Left ventricle myocardium inferior (tissue), 1 donor: ENCODE measurements around the gene TCTN3. TPM values are rescaled to one million over a fixed set of nuclear protein-coding genes. Genes with fewer than 3 reads are reported as not detected.
"Not testable (repeated sequence)": the region's sequence is repeated elsewhere in the genome, so short reads cannot be mapped to it uniquely, and the experiment has no call there.

Source experiments
- DNase-seq: peaks from one replicate; pipeline ENCODE4 v3.0.0-alpha.2; 2020
- H3K27ac ChIP-seq: fragments of 200-600 bp; replicated peaks from 2 replicates; pipeline ENCODE4 v1.8.0; 2021
- H3K27me3 ChIP-seq: fragments of 200-600 bp; 2 replicates; pipeline ENCODE4 v1.8.0; 2021; ENCODE audit warnings: low read depth
- H3K36me3 ChIP-seq: fragments of 200-600 bp; 2 replicates; pipeline ENCODE4 v1.8.0; 2021
- H3K4me1 ChIP-seq: fragments of 200-600 bp; 2 replicates; pipeline ENCODE4 v1.8.0; 2021
- H3K4me3 ChIP-seq: fragments of 200-600 bp; 2 replicates; pipeline ENCODE4 v1.8.0; 2021; ENCODE audit warnings: mild to moderate bottlenecking, moderate library complexity
- H3K9me3 ChIP-seq: fragments of 200-600 bp; replicated peaks from 2 replicates; pipeline ENCODE4 v1.8.0; 2021
- CTCF ChIP-seq: fragments of 200-600 bp; IDR thresholded peaks from 2 replicates; pipeline ENCODE4 v1.8.0; 2021; ENCODE audit warnings: antibody characterized with exemption, mild to moderate bottlenecking, borderline replicate concordance
- intact Hi-C: fragments of 100-400 bp; cut with micrococcal nuclease; formaldehyde crosslinking; loops from one replicate; pipeline ENCODE4 v1.11.0; 2022
- total RNA-seq: library from RNA; stranded (reverse); fragmentation: NEBNext Ultra II Directional; extraction: Animal tissue kit (Norgen Biotek cat#: 25700); gene quantifications from one replicate; pipeline ENCODE4 v1.2.1, GENCODE V29; 2021
- donor health status: DM: no; HTN: yes; CAD: no; lungs with severe emphysema.

TCTN3 gene
- total RNA-seq, 1 donor from 2014 or later = 11.6 TPM

GRCh38 chr10:95730233-95730632 is 36.5 kb upstream of the TCTN3 start:
- DNase-seq = no peak
- intact Hi-C loops = no loop called here
- Histone ChIP-seq H3K4me3 (no peak overlapping the region), H3K4me1 (peaks cover 4% of the 10 kb centered on the region), H3K36me3 (no peaks in the 10 kb centered on the region), H3K27ac (peak overlapping the region; percentile 68), H3K27me3 (peaks cover 10% of the 10 kb centered on the region), H3K9me3 (peaks cover 27% of the 10 kb centered on the region)
- no peak for TF ChIP-seq CTCF

DNA sequence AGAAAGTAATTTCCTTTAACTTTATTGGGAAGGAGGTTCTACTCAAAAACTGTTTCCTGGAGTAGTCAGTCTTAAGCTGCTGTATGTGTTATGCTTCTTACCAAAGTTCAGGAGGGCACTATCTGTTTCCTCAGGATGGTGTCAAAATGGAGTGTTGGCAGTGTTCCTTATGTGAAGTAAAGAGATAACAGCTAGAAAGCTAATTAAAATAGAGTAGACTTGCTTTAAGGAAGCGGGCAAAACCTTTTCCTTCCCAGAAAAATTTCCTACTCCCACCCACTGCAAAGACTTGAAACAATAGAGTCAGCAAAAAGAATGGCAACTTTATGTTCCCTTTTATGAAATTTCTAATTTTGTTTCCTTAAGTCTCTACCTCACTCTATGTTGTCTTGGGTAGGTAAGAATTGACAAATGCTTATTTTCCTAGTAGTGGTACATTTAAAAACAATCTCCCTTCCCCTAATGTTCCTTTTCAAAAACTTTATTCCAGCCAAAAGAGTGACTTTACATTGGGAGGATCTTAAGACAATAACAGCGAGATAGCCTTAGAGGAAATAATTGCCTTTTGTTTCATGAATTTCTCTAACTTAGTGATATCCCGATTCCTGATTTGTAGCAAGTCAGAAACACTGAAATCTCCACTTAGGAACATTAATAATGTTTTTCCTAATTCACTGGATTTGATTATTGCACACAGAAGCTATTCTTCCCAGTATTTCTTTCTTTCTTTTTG is 35.8 kb upstream of the TCTN3 start:
- Histone ChIP-seq H3K27me3 (peaks cover 10% of the 10 kb centered on the region), H3K27ac (peak overlapping the region; percentile 68), H3K4me1 (peaks cover 4% of the 10 kb centered on the region), H3K9me3 (peaks cover 27% of the 10 kb centered on the region), H3K4me3 (no peak overlapping the region), H3K36me3 (no peaks in the 10 kb centered on the region)
- no peak for DNase-seq
- TF ChIP-seq CTCF = no peak
- intact Hi-C loops = no loop called here

GRCh38 chr10:95728526-95728925 is 34.8 kb upstream of the TCTN3 start:
- peak overlapping the region; percentile 68 for H3K27ac ChIP-seq
- peaks cover 18% of the 10 kb centered on the region for H3K9me3 ChIP-seq
- intact Hi-C loops = no loop called here
- H3K36me3 ChIP-seq = no peaks in the 10 kb centered on the region
- H3K27me3 ChIP-seq = peaks cover 10% of the 10 kb centered on the region
- H3K4me1 ChIP-seq = peaks cover 4% of the 10 kb centered on the region
- DNase-seq = no peak
- peak; percentile 21 for TF ChIP-seq CTCF
- no peak overlapping the region for H3K4me3 ChIP-seq

GRCh38 chr10:95722496-95722895 is 28.8 kb upstream of the TCTN3 start:
- H3K9me3 ChIP-seq, H3K27me3 ChIP-seq, H3K27ac ChIP-seq, H3K4me1 ChIP-seq, intact Hi-C loops, H3K36me3 ChIP-seq, H3K4me3 ChIP-seq, DNase-seq: not testable (repeated sequence)

DNA sequence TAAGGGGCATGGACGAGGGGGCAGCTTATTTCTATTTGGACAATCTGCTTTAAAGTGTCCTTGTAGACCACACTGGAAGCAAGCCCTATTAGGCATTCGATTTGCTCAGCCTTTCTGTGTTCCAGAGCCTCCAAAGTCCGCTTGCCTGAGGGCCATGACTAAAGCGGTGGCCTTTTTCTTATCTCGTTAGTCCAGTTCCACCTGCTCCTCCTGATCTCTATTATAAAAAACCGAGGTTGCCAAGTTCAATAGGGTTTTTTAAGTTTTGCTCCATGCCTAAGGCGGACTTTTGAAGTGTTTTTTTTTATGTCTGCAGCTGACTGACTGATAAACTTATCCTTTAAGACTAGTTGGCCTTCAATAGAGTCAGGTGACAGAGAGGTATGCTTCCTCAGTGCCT is 27.0 kb upstream of the TCTN3 start:
- H3K36me3 ChIP-seq, H3K9me3 ChIP-seq, H3K27ac ChIP-seq, H3K27me3 ChIP-seq, H3K4me3 ChIP-seq, DNase-seq, intact Hi-C loops, H3K4me1 ChIP-seq: not testable (repeated sequence)

DNA sequence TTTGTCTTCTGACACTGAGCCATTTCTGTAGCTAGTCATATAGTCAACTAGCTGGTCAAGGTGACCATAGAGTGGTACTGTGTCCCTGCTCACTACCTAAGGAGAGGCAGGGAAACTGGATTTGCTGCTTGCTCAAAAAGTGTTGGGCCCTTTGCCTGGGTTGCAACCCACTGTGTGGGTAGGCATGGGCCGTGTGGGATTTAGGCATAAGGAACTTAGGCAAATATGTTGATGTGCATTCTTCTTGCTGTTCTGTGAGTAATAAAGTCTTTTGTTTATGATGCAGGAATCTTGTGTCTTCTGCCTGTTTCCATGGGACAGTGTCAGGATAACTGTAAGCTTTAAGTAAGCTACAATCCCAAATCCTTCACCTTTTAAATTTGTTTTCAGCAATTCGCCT is 23.1 kb upstream of the TCTN3 start:
- no peaks in the 10 kb centered on the region for H3K9me3 ChIP-seq
- DNase-seq = no peak
- intact Hi-C loops = no loop called here
- H3K4me3 ChIP-seq = no peak overlapping the region
- H3K4me1 ChIP-seq = no peaks in the 10 kb centered on the region
- H3K36me3 ChIP-seq = no peaks in the 10 kb centered on the region
- no peak overlapping the region for H3K27ac ChIP-seq
- no peak for TF ChIP-seq CTCF
- peaks cover 5% of the 10 kb centered on the region for H3K27me3 ChIP-seq
